Stimulated activated CD4-positive, alpha-beta T cell treated with anti-CD3 and anti-CD28 coated beads, TNF-alpha, amount 100 ng/mL, for 1 hour (primary cell): ENCODE data around the gene SUMO3.

Source experiments
- DNase-seq, 3 donors: peaks; one replicate each; pipeline ENCODE4 v3.0.0-alpha.2; 2020; ENCODE audit warnings: low read depth in 3 of 3, low spot score in 1 of 3

Gene SUMO3

DNA sequence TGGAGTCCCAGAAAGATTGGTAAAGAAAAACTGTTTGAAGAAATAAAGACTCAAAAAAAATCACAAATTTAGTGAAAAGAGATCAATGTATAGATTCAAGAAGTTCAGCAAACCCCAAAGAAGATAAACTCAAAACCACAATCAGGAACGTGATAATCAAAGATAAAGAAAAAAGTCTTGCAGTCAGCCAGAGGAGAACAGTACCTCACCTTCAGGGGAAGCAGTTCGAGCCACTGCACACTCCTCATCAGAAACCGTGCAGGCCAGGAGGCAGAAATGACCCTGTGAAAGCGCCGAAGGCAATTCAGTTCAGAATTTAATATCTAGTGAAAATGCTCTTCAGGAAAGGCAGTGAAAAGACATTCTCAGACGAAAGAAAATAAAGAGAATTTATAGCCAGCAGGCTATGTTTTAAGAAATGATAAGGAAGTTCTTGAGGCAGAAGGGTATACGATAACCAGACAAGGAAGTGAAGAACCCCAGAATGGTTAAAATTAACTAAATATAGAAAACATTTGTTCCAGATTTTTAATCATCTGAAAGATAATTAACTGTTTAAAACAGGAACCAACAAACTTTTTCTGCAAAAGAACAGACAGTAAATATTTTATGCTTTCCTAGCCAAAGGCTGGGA, 13.5 kb upstream of the SUMO3 start:
- no peak for DNase-seq

DNA sequence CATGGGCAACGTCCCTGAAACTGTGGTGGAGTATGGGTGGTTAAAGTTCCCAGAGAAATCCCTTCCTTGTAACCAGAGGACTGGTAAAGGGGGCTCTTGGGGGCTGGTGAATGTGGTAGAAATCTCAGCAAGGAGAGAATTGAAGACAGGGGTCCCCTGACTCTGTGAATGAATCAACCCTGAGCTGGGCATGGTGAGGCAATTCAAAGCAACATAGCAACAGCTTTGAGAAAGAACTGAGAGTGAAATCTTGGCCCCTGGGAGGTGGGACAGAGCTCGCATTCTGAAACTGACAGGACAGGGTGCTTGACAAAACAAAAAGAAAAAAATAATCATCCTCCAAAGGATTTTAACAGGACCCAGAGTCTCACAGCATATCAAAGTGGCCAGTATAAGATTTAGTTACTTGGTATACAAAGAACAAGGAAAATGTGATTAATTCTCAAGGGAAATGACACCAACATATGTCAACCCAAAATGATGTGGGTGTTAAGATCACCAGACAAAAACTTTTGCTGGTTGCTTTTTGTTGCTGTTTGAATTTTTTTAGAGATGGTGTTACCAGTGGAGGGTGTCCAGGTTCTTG, 11.7 kb upstream of the SUMO3 start:
- no peak for DNase-seq

DNA sequence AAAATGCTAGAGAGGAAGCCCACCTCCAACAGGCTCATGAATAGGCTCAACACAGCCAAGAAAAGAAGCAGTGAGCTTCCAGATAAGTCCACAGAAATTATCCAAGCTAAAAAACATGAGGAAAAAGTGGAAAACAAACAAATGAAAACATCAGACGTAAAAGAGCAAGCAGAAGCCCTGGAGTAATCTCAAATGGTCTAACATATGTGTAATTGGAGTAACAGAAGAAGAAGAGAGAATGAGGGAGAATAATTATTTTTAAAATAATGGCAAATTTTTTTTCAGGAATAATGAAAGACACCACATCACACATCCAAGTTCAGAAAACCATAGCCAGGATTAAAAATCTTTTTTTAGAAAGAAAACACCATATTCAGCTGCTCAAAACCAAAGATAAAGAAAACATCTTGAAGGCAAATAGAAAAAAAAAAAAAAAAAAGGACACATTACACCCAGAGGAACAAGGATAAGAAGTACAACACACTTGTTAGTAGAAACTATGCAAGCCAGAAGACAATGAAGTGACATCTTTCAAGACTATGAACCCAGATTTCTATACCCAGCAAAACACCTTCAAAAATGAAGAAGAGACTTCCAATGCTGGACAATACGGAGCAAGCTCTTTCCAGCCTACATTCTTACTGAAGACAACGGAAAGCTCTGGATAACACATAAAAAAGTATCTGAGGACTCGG, 10.6 kb upstream of the SUMO3 start:
- no peak for DNase-seq

DNA sequence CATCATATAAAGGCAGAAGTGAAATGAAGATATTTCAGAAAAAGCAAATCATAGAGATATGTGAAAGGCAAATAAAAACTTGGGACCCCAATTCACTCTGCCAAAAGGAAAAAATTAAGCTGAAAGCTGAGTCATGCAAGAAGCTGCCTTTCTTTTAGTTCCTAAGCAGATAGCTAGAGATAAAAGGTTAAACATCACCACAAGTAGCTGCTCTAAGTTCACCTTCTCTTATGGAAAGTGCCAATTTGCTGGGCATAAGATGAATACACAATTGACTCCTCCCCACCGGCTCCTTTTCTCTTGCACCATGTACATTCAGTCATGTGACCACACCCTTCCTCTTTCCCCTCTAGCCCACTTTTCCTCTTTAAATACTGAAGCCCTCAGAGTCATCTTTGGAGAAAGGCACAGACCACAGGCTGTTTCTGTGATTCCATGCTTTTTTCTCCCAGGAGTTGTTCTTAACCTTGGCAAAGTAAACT, 5.4 kb upstream of the SUMO3 start:
- DNase-seq: no peak

DNA sequence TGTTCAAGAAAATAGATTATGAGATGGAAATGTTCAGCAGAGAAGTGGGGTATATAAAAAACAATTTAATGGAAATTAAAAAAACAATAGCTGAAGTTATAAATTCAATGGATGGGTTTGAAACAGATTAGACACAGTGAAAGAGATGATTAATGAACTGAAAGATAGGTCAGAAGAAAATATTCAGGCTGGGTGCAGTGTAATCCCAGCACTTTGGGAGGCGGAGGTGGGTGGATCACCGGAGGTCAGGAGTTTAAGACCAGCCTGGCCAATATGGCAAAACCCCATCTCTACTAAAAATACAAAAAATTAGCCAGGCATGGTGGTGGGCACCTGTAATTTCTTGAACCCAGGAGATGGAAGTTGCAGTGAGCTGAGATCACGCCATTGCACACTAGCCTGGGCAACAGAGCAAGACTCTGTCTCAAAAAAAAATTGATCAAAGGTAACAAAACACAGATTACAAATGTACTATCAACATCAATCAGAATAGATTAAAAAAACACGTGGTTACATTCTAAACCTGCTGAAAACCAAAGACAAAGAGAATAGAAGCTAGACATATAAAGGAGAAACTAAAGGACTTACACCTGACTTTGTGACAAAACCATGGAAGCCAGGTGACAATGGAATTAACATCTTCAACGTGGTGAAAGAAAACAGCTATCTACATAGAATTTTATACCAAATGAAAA, 4.8 kb upstream of the SUMO3 start:
- DNase-seq: no peak

DNA sequence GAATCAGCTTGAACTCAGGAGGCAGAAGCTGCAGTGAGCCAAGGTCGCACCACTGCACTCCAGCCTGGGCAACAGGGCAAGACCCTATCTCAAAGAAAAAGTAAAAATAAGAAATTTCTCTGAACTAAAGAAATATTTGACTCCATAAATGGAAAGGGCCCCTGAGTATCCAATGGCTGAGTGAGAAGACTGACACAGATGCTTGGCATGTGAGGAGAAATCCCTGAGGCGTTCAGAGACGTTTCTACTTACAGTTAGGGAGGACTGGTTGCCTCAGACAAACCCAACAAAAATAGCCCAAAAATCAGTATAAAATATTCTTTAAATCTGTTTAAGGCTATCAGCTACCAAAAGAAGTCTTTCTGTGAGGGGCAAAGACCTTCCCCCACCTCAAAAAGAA, 3.0 kb upstream of the SUMO3 start:
- no peak for DNase-seq

DNA sequence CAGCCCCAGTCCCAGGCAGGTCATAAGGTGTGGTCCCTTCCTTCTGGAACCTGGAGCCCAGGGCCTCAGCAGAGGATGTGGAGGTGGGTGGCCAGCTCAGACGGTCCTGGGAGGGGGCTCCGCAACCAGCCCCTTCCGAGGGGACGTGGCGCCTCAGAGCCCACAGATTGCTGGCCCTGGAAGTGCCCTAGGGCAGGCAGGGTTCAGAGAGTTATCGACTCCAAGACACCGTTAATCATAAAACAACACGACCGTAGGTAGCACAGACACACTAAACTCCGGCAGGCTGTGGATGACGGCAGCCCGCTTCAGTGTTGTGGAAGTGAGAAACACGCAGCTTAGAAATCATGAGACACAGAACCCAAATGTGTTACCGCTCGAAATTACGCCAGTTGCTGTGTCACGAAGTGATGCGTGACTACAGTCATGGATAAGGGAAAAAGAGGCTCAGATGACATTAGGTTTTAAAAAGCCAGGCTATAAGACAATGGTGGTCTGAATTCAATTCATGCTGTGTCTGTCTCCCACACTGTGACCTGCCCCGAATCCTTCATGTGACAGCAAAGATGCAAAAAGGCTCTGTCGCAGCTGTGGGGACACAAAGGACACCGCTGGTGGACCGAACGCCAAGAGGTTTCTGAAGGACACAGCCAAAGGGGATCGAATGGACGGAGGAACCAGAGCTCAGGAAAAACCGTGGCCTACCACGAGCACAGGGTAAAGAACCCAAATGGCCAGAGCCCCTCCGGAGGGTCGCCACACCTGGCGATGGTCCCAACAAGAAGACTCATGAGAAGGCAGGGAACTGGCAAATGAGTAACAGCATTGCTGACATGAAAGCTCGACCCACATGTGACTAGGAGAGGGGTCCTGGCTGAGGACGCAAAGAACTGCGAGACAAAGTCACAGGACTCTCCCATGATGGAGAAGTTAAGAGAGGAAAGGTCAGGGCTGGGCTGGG, 1.7 kb upstream of the SUMO3 start:
- no peak for DNase-seq

DNA sequence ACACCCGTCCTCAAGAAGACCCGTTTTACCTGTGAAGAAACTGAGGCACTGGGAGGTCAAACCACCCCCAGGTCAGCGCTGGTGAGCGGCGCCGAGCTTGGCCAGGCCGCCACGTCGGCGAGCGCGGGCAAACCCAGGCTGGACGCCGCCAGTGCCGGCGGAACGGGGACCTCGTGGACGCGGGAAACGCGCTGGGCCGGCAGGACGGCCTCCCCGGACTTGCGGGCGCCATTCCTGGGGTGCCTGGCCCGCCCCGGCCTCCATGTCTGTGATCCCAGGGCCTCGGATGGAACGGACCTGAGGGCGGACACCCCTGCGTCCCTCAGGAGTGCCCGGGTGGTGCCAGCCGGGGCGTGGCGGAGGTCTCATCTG, 764 bp upstream of the SUMO3 start:
- DNase-seq: no peak

DNA sequence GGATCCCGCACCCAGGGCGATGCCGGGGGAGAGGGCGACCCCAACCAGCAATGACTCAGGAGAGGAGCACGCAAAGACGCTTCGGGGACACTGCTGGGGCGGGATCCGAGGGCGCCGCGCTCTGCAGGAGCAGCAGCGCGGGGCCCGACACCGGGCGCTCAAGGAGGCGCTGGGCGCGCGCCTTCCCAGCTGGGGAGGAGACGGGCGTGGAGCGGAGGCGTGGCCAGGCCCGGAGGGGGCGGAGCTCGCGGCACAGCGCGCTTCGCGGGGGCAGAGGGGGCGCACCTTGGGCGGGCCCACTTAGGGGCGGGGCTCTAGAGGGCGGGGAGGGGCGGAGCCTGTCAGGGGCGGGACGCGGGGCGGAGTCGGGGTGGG, 369 bp downstream of the SUMO3 start:
- DNase-seq: peak; percentile 82 to 91 (median 90)

DNA sequence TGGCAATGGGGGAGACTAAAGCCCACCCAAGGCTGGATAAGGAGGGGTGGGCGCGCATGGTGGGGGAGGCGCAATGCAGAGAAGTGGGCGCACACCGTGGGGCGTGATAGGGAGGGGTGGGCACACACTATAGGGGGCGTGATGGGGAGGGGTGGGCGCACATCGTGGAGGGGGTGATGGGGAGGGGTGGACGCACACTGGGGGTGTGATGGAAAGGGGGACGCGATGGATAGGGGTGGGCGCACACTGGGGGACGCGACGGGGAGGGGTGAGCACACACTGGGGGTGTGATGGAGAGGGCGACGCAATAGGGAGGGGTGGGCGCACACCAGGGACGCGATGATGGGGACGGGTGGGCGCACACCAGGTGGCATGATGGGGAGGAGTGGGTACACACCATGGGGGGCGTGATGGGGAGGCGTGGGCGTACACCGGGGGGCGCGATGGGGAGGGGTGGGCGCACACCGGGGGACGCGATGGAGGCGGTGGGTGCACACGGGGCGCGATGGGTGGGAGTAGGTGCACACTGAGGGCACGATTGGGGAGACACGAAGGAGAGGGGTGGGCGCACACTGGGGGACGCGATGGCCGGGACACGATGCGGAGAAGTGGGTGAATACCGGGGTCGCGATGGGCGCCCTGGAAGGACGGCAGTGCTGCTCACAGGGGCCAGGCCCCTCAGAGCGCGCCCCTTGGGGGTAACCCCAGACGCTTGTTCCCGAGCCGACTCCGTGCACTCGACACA, 929 bp downstream of the SUMO3 start:
- DNase-seq: no peak

DNA sequence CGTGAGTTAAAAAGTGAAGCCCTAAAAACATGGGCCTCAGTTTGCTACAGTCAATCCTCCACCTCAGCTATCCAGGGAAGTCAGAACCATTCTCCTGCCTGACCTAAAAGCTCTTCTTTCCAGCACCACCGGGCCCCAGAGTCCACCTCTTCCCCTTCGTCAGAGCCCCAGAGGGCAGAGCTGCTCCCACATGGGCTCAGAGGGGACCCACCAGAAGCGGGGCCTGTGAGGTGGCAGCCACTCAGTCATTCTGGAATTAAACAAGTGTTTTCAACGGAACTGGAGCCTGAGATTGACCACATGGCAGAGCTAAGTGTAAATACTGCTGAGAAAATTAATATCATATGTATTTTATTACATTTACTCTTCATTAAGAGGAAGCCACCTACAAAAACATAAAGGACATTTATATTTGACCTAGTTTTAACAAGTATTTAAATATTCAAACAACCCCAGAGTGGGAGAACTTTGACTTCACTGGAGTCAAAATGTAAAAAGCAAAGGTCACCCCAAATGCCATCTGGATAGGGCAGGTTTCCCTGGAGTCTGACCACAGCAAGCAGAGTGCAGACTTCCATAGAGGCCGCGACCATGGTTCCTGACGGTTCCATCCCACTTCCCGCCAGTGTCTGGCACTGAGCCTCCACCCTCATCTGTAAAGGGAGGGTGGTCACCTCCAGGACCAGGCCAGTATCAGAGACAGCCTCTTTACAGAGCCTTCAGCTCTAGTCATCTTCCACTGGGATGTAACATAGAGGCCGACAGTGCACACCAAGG, 1.8 kb downstream of the SUMO3 start:
- no peak for DNase-seq

DNA sequence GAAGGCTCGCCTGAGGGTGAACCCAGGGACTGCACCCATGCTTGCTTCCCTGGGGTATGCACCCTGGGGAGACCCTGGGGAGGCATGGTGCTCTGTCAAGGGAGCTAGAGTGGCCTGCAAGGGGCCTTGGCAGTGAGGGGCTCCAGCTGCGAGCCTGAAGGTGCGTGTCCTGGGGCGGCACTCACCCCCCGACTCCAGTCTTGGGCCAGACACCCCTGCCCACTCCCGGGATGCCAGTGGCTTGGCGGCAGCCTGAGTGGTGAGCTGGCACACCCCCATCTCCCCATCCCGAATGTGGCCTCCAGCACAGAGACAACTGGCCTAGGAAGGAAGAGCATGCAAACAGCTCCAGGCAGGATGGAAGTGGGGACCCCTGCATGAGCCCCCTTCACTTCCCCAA, 2.6 kb downstream of the SUMO3 start:
- no peak for DNase-seq

DNA sequence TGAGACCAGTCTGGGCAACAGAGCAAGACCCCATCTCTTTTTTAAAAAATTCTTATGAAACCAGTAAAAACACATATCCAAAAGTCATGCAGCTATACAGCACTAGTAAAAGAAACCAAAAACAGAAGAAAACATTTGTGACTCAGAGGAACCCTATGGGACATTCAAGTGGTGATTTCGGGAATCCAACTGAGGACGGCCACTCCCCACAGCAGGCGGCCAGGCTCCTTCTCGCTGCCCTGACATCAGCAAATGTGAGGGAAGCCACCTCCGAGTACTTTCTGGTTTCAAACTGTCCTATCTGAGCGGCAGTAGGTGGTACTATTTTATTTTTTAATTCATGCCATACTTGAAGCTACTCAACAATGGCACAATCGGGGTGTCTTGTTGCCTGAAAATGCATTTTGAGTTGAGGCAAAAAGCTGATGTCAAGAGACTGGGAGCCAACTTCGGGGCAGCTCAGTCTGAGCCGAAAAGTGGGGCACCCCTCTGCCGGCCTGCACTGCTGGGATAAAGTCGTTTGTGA, 3.3 kb downstream of the SUMO3 start:
- no peak for DNase-seq

DNA sequence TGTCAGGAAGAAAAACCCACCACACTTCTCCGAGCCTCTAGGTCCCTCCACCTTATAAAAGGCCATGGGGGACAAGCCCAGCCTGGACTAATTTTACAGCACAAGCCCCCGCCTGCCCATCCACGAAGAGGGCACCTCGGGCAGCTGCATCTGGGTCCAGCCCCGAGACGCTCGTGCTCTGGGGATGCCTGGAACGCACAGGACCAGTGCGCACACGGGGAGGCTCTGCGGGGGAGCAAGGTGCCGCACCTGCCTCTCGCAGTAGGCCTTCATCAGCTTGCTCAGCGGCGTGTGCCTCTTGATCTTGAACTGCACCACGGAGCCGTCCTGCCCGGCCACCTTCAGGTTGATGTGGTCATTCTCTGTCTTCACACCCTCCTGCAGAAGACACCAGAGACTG, 4.1 kb downstream of the SUMO3 start:
- no peak for DNase-seq

DNA sequence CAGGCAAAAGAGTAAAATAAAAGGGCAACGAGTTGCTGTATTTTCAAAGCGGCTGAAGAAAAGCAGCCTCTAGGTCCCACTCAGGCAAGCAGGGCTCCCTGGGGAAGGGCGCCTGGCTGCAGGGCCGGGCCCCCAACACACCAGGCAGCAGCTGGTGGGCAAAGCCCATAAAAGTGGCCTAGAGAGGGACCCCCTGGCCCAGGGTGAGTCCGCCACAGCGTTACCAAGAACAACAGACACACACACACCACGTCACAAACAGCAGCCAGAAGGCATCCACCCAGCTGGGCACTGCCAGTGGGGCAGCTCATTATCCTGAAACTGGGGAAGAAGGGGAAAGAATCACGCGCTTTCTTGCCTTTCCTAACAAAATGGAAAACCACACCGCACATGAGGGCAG, 4.7 kb downstream of the SUMO3 start:
- no peak for DNase-seq

DNA sequence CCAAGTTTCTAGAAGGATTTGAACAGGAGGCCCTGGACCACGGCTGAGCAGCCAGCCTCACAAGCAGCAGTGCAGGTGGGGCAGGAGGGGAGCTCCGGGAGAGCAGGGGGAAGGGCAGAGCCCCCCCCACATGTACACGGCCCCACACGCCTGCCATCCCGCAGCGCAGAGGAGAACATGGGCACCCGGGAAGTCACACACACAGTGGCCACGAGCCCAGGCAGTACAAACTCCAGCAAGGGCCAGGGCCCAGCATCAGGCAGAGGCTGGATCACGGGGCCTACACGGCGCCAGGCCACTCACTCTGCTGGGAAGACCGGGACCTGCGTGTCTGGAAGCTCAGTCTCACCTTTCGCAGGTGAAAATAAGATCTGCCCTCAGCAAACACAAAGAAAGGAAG, 5.2 kb downstream of the SUMO3 start:
- no peak for DNase-seq

DNA sequence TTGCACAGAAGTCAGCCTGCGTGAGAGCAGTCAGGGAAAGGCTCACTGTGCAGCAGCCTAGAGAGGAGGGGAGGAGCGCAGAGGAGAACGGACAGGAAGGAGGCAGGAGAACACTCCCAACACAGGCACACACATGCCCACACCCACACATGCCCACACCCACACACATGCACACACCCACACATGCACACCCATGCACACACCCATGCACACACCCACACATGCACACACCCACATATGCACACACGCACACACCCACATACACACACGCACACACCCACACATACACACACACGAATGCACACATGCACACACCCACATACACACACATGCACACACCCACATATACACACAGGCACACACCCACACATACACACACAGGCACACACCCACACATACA, 7.1 kb downstream of the SUMO3 start:
- DNase-seq: no peak

DNA sequence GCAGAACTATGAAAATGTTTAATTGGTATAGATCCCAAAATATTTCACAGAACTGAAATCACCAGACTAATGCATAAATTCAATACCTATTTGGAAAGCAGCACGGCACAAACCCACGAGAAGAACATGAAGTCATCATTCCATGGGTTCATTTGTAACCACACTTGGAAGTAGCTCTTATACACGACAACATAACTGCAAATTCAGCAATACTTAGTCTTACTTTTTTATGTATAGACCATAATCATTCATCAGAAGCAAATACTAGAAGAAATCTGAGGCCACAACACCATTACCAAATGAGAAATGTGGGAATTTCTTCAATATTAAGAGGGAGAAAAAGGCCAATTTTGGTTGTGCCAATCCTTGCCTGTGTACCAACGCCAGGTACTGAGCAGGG, 12.0 kb downstream of the SUMO3 start:
- DNase-seq: no peak

DNA sequence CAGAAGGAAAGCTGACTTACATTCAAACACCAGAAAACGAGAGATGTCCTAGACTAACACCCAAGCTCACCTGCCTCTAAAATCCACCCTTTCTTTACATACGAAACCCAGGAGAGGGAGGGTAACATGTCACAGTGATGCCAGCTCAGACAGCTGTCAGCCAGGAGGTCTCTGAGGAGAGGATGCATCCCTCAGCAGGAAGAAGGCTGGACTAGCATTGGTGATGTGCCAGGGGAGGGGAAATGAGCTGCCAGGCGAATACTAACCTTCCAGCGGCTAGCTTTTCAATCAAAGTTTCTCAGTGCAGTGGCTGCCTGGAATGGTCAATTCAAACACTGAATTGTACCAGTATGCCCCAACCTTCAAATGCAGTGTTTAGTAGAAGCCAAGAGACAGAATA, 12.6 kb downstream of the SUMO3 start:
- DNase-seq: no peak
